NB4 (cell line): ENCODE measurements around the gene C1QTNF9.

ENCODE experiments used
- DNase-seq: peaks from one replicate; pipeline ENCODE4 v3.0.0; 2010; ENCODE audit warnings: low read depth
- H3K4me3 ChIP-seq: one replicate; pipeline ENCODE4 v1.5.1; 2011; ENCODE audit warnings: mild to moderate bottlenecking, low read depth, low read length, moderate library complexity
- CTCF ChIP-seq: IDR thresholded peaks from one replicate; pipeline ENCODE4 v1.5.1; 2012; ENCODE audit warnings: low read depth, low read length
- MAX ChIP-seq: IDR thresholded peaks from 2 replicates; pipeline ENCODE4 v1.6.1; 2011; ENCODE audit warnings: low read depth, low read length
- MYC ChIP-seq: IDR thresholded peaks from 2 replicates; pipeline ENCODE4 v1.6.1; 2011; ENCODE audit warnings: low read depth, low read length
- POLR2A ChIP-seq: IDR thresholded peaks from 2 replicates; pipeline ENCODE4 v1.6.1; 2011; ENCODE audit warnings: mild to moderate bottlenecking; ENCODE audit not compliant: insufficient read length; ENCODE audit errors: extremely low read depth

C1QTNF9 gene

GRCh38 chr13:24282256-24282655 lies 27.1 kb upstream of the C1QTNF9 start:
- H3K4me3 ChIP-seq, result no peak overlapping the region
- TF ChIP-seq CTCF (no peak), MAX (no peak), MYC (no peak), POLR2A (no peak)
- DNase-seq, result no peak

- TF ChIP-seq POLR2A, result no peak
- TF ChIP-seq MYC, result no peak
- no peak for TF ChIP-seq MAX
- no peak for TF ChIP-seq CTCF
- DNase-seq, result no peak
- H3K4me3 ChIP-seq, result no peak overlapping the region
Measured at GRCh38 chr13:24284889-24285565, 24.4 kb upstream of the C1QTNF9 start.

GRCh38 chr13:24286624-24287023 lies 22.8 kb upstream of the C1QTNF9 start:
- DNase-seq, result no peak
- H3K4me3 ChIP-seq, result no peak overlapping the region
- TF ChIP-seq MAX, result no peak
- TF ChIP-seq CTCF, result no peak

- DNase-seq, result no peak
- TF ChIP-seq POLR2A (no peak), MAX (no peak), MYC (no peak), CTCF (no peak)
- H3K4me3 ChIP-seq, result no peak overlapping the region
Measured at GRCh38 chr13:24287748-24288287, 21.6 kb upstream of the C1QTNF9 start.

GRCh38 chr13:24288870-24289269 lies 20.5 kb upstream of the C1QTNF9 start:
- no peak for DNase-seq
- TF ChIP-seq MAX, result no peak
- H3K4me3 ChIP-seq, result no peak overlapping the region

- TF ChIP-seq MAX (no peak), POLR2A (no peak), CTCF (no peak), MYC (no peak)
- H3K4me3 ChIP-seq, result no peak overlapping the region
- no peak for DNase-seq
Measured at GRCh38 chr13:24290280-24290932, 19.0 kb upstream of the C1QTNF9 start.
